ENCODE results near the gene CASKIN1.
"Not testable (repeated sequence)": the region's sequence is repeated elsewhere in the genome, so short reads cannot be mapped to it uniquely, and the experiment has no call there.

CASKIN1 gene

DNA sequence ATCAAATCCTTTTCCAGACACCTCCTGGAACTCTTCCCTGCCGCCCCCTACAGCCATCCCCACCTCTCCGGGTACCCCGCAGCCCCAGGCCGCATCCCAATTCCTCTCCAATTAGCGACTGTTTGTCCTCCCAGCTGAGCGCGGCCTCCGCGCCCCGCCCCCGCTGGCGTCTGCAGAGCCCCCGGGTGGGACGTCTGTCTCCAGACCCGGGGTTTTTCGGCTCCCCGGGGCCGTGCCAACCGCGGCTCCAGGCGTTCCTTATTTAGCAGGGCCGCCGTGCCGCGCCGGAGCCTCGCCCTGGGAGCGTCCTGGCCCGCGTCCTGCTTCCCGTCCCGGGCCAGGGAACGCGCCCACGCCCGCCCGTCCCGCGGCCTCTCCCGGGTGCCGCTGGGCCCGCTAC, 61.3 kb downstream of the CASKIN1 start:
- DNase-seq (ENCODE audit: low spot score), result not testable (repeated sequence)

DNA sequence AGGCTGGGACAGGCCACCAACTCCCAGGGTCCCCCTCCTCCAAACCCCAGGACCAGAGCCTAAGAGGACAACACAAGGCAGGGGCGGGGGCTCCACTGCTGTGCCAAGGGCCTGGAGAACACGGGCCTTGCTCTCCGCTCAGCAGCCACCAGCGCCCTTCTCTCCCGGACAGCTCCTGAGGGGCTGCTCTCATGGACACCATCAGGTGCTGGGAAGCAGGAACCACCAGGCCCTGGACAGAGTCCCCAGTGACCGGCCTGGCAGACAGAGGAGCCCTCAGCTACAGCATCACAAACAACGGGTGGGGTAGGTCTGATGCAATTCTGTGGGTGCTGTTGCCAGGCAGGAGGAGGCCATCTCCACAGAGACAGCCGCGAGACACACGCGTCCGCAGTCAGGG, 62.6 kb downstream of the CASKIN1 start:
- not testable (repeated sequence) for DNase-seq (ENCODE audit: low spot score)

DNA sequence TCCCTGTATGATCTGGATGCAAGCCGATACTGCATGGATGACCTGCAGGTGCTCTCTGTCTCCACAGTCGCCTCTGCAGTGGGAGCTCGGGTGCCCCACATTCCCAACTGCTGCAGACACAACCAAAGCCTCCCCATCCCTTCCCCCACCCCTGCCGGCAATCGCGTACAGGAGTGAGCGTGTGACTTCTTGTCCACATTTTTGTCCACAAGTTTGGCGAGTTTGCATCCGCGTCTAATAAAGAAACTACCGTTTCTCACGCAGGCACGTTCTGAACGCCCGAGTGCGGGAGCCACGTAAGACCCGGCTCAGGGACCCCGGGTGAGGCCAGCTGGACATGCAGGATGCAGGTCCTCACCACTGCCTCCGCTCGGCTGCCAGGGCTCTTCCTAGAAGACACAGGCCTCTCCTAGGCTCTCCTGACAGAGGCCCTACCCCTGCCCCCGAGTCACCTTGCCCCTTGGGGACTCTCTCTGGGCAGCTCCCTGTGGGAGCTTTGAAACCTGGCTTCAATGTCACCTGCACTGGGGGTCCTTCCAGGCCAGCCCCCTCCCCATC, 66.4 kb downstream of the CASKIN1 start:
- DNase-seq (ENCODE audit: low spot score), result not testable (repeated sequence)

DNA sequence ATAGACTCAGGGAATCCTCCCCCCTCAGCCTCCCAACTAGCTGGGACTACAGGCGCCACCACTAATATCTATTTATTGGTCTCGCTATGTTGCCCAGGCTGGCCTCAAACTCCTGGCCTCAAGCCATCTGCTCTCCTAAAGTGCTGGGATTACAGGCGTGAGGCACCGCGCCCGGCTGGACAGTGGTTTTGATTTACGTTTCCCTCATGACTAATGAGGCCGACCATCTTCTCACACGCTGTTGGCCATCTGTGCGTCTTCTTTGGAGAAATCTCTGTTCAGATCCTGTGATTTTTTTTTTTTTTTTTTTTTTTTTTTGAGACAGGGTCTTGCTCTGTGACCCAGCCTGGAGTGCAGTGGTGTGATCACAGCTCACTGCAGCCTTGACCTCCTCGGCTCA, 67.2 kb downstream of the CASKIN1 start:
- DNase-seq (ENCODE audit: low spot score), result not testable (repeated sequence)

DNA sequence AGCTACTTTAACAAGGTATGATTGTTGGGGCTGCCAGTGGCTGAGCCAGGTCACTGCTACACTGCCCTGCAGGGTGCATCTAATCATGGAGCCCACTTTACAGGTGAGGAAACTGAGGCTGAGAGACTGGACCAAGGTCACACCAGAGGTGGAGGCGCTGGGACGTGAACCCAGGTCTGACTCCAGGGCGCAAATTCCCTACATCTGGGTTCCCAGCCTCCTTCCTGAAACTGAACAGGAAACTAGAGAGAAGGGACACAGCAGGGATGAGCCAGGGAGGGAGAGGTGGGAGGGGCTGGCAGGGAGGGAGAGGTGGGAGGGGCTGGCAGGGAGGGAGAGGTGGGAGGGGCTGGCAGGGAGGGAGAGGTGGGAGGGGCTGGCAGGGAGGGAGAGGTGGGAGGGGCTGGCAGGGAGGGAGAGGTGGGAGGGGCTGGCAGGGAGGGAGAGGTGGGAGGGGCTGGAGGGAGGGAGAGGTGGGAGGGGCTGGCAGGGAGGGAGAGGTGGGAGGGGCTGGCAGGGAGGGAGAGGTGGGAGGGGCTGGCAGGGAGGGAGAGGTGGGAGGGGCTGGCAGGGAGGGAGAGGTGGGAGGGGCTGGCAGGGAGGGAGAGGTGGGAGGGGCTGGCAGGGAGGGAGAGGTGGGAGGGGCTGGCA, 68.7 kb downstream of the CASKIN1 start:
- not testable (repeated sequence) for DNase-seq (ENCODE audit: low spot score)

Data from cerebellar cortex (tissue), 1 donor.